A549 (cell line): ENCODE data around the gene HSCB.

Experiments
- CHD2 ChIP-seq: fragments of 150-350 bp; IDR thresholded peaks from 2 replicates; pipeline ENCODE4 v1.6.1; 2014; ENCODE audit warnings: low read length; ENCODE audit not compliant: partially characterized antibody
- CTCF ChIP-seq: fragments of >200 bp; sonication (Bioruptor Twin); formaldehyde crosslinking; IDR thresholded peaks from 3 replicates; pipeline ENCODE4 v1.5.1; 2016
- E2F6 ChIP-seq: IDR thresholded peaks from 2 replicates; pipeline ENCODE4 v1.6.1; 2012; ENCODE audit warnings: low read depth, borderline replicate concordance
- EP300 ChIP-seq, 2 experiments: fragments of >200 bp; sonication (Bioruptor Twin); formaldehyde crosslinking; IDR thresholded peaks; 2 replicates in 1 of 2; 3 replicates in 1 of 2; pipeline ENCODE4 v1.6.1; 2016 to 2017
- ESRRA ChIP-seq: fragments of 150-350 bp; IDR thresholded peaks from 2 replicates; pipeline ENCODE4 v1.6.1; 2014; ENCODE audit warnings: mild to moderate bottlenecking, low read length, borderline replicate concordance
- NPAS2 ChIP-seq: fragments of 250-450 bp; sonication (Bioruptor Pico); IDR thresholded peaks from 2 replicates; pipeline ENCODE4 v1.8.0; 2022; ENCODE audit warnings: mild to moderate bottlenecking, moderate library complexity, borderline replicate concordance
- POLR2A ChIP-seq: IDR thresholded peaks from 2 replicates; pipeline ENCODE4 v1.6.1; 2012; ENCODE audit warnings: mild to moderate bottlenecking, low read length
- REST ChIP-seq: fragments of 200-600 bp; sonication (generic); IDR thresholded peaks from 2 replicates; pipeline ENCODE4 v1.6.1; 2016; ENCODE audit warnings: antibody characterized with exemption, mild to moderate bottlenecking, moderate library complexity
- RNF2 ChIP-seq: fragments of 200-600 bp; sonication (generic); IDR thresholded peaks from 2 replicates; pipeline ENCODE4 v1.6.1; 2016; ENCODE audit warnings: low read depth, mild to moderate bottlenecking, antibody characterized with exemption, moderate library complexity, borderline replicate concordance
- TP53 ChIP-seq: fragments of 250-450 bp; sonication (Bioruptor Pico); IDR thresholded peaks from 2 replicates; pipeline ENCODE4 v1.5.0; 2021; ENCODE audit warnings: mild to moderate bottlenecking, moderate library complexity

GRCh38 chr22:28774378-28774777, 32.5 kb downstream of the HSCB start:
- TF ChIP-seq POLR2A (no peak), CTCF (no peak), EP300 (IDR thresholded peaks at IDR 0.05) (no peak), CHD2 (no peak), ESRRA (no peak), NPAS2 (no peak), E2F6 (no peak), RNF2 (no peak), TP53 (CRISPR knock-in tag) (no peak), REST (no peak)
